Cortex of kidney (tissue), 1 donor: ENCODE data around the gene BMPR1B.

Source experiments
- DNase-seq: peaks from one replicate; lab custom pipeline; 2025; lab: John Stamatoyannopoulos, UW

Gene BMPR1B

DNA sequence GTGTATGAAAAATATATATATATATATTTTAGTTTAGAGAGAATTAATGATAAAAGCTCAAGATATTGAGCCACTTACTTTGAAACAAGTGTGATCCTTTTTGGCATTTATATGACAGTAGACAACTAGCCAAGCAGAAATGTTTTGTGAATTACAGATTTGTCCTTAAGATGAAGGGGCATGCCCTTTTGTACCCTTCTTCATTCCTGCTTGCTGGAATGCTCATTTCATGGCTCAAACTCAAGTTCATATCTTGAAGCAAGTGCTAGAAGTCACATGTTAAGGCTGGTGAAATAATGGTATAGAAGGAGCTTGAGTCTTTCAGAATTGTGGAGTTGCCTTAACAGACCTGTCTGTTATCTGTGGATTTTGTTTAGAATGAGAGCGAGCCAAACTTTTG is 203.0 kb downstream of the BMPR1B start:
- DNase-seq = no peak

DNA sequence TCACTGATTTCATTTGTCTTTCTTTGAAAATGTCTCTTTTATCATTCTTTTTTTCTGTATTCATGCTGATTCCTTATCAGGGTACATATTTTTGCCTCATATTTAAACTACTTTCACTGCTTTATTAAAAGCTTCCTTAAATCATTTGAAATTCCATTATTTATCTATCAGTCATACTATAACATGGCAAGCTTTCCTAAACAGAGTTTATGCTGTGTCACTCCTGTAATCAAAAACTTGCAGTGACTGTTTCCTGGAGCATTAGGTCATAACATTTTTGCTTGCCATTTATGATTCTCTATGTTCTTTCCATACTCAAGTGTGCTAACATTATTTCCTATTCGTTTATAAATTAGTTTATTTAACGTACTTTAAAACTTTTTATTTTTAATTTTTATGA is 203.7 kb downstream of the BMPR1B start:
- no peak for DNase-seq

DNA sequence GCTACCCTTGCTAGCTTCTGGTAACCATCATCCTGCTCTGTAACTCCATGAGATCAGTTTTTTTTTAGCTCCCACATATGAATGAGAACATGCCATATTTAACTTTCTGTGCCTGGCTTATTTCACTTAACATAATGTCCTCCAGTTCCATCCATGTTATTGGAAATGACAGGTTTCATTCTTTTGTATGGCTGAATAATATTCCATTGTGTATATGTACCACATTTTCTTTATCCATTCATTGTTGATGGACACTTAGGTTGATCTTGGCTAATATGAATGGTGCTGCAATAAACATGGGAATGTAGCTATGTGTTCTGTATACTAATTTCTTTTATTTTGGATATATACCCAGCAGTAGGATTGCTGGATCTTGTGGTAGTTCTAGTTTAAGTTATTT is 204.7 kb downstream of the BMPR1B start:
- no peak for DNase-seq

DNA sequence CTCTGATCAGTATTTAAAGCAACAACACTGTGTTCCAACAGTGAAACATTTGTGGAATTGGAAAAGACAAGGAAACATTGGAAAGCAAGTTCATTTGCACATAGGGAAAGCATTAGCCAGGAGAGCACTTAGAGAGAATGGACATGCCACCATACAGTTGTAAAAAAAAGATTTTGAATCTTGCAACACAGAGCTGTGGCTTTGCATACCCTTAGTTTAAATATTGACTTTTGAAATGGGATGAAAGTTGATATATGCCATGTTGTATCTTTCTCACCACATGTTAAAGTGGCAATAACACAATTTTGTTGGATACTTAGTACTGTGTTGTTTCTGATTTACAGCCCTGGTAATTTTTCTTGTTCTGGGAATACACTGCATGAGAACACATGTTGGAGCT is 208.1 kb downstream of the BMPR1B start:
- DNase-seq = no peak

DNA sequence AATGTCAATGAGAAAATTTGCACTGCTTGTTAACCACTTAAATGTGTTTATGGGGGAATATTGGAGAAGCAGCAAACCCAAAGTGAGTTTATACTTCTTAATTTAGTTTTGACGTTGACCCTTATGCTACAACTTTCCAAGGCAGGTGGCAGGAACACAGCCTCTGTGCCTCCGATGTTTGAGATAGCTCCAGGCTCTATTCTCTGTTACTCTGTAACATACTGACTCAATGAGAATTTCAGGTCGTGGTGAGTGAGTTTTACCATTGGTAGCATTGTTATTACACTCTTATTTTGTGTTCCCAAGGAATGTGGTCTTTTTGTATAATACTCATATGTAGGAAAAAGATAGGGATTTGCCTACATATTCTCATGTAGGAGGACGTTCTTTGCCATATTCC is 210.7 kb downstream of the BMPR1B start:
- no peak for DNase-seq

DNA sequence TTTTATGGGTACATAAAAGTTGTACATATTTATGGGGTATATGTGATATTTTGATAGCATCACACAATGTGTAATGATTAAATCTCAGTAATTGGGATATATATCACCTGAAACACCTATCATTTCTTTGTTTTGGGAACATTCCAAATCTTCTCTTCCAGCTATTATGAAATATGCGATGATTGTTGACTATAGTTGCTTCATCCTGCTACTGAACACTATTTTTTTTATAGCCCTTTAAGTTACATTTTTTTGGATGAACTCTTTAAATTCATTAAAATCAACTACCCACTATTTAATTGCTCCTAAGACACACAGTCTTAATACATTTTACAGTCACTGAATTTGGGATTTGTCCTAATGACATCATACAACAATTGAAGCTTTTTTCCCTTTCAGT is 212.9 kb downstream of the BMPR1B start:
- no peak for DNase-seq

DNA sequence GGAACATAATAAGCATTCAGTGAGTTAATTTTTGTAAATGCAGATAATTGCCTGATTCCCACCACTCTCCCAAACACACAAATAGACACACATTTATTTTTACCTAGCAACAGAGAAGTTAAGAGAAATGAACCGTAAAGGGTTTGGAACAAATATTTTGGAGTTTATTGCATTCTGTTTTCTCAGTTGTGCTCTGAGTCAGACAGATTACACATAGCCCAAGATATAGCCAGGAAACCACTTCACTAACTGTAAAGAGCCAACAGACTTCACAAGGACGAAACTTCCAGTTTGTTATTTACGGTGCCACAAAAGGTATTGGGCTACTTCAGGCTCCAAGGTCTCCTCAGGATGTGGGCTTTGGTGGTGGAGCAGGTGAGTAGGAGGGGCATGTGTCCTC is 217.0 kb downstream of the BMPR1B start:
- no peak for DNase-seq

DNA sequence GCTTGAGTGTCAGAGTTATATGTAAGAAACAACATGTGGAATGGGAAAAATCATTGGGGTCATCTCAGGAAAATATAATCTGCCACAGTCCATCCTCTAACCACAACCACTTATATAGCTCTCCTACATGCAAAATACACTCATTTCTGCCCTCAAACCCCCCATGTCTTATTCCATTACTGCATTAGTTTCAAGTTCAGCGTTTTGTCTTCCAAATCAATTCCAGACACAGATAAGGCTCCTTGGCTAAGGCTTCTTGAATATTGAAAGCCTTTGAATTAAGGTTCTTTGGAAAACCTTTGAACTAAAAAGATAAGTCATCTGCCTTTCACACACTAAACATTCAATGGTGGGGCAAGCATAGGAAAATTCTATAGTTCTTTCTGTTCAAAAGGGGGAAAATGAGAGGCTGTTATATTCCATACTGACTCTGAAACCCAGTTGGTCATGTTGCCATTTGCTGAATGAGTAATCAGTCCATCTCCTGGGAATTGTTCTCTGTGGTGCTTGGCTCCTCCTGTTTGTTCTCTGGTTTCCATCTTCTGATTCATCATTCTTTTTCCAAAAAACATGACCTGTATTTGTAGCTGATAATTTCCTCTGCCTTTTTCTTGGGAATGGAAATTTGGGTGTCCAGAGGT is 218.7 kb downstream of the BMPR1B start:
- no peak for DNase-seq

DNA sequence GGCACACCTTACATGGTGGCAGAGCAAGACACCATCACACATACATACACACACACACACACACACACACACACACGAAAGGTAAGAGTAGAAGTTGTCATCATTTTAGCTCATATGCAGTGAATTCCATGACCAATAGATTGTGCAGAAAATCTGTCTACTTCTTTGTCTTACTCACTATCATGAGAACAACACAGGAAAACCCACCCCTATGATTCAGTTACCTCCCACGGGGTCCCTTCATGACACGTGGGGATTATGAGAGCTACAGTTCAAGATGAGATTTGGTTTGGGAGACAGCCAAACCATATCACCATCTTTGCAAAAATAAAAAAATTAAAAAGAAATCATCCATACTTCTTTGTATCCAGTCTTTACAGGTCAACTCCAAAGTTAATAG is 221.1 kb downstream of the BMPR1B start:
- DNase-seq = no peak

DNA sequence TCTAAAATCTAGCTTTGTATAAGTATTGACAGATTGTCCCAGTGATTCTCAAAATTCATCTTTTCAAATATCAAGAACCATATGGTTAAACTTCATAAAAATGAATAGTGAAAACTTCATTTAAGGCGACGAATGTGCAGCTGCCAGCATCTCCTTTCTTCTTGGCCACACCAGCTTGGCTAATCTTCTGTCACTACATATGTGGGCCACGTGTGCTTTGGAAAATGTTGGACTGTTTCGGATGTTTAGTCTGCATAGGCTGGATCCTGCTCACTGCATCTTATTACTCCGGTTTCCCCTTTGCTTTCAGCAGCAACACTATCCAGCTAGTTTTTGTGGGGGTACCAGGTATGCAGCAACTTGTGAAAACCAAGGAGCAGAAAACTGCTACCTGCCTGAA is 221.9 kb downstream of the BMPR1B start:
- no peak for DNase-seq

DNA sequence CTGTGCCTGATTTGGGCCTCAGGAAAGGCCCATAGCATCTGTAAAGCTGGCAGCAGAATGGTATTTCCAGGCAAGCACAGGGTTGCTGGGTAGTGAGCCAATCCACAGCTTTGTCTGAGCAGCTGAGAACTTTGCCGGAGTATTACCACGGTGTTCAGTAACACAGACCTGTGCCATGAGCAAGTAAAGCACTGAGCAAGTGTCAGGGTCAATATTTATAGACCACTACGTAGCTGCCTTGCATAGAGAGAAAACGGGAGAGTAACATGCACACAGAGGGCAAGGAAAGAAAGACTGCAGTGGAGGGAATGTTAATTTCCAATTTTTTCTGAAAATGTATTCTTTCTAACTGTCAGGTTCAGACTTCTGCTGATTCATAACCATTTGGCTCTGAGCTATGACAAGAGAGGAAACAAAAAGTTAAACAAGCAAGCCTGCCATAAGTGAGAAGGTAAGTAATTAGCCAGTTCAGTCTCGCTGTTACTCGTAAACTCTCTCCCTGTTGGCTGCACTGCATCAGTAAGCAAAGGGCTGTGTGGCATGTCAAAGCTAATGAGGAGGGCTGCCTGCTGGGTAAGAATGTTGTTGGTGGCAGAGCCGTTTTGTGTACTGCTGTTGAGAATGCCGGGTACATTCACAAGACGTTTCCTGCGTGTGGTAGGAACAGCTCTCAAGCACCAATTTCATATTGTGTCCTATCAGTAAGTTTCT is 238.1 kb downstream of the BMPR1B start:
- DNase-seq = no peak

DNA sequence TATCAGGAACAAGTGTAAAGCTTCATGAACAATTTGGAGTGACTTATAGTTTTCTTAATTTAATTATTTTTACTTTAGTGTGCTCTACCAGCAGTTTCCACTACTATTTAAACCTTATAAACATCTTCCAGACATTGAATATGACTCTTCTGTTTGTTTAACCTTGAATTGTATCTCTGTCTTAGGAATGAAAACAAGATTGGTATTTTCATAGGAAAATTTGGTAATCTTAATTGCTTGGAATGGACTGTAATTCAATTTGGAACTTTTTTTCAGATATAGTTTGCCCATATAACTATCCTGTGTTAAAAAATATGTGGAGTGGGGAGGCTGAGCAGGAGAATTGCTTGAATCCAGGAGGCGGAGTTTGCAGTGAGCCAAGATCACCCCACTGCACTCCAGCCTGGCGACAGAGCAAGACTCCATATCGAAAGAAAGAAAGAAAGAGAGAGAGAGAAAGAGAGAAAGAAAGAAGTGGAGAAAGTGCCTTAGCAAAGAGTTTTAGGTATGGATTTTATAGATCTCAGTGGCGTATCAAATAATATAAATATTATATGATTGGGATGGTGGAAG is 242.4 kb downstream of the BMPR1B start:
- DNase-seq = no peak

DNA sequence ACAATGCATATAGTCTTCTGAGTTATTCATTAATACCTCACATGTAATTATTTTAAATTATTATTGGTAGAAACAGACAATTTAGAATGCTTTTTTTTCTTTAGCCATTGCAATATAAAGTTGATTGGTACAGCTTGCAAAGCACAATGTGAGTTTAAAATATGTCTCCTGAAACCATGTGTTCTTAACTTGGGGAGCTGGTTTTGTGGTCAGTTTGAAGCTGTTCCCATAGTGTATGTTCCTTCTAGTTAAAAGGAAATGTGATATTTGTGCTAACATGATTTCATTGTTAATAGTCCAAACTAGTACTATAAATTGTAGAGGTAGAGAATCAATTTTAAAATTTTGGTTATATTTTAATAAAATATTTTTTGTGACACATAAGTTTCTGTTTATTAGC is 247.2 kb downstream of the BMPR1B start:
- DNase-seq = no peak

DNA sequence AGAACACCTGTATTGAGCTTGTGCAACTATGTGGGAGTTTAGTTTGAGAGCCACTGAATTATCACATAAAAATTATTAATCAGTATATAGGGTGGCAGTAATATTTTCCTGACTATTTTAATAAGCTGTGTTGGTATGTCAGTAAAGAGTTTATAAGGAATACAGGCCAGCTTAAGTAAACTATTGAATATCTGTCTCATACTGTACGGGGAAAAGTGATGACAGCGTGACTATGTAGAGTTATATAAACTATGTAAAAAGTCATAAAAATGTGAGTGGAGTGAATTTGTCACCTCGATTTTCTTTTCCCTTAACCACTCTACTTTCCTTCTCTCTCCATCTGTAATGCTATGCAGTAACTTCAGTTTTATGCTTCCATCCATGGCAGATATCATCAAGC is 250.2 kb downstream of the BMPR1B start:
- no peak for DNase-seq

DNA sequence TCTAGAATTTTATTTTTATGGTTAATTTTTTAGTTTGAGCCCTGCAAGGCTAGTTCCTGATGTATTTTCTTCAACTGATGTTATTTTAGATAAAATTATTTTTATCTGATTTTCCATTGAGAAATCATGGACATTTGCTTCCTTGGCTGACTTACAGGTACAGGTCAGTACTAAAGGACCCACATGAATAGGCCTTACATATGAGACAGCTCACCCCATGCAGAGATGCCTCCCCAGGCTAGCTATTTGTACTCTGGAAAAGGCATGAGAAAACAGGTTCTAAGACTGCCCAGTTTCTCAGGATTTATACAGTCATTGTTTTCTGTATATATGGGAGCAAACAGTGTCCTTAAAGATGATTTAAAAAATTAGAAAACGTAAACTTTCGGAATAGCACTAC is 255.5 kb downstream of the BMPR1B start:
- DNase-seq = no peak

DNA sequence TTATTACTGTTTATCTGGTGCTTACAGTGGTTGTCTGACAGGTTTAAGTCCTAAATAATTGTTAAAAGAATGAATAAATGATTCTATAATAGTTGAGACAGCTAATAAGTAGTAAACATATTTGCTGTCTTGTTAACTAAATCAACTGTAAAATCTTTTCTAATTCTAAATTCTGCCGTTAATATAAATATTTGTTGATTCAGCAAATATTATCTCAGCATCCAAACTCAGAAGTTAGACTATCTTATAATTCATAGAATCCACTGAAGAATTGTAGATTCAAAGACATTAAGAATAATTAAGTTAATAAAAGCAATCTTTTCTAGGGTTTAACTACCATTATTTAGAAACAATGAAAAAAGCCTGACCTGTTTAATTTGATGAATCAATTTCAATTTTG is 256.3 kb downstream of the BMPR1B start:
- no peak for DNase-seq

DNA sequence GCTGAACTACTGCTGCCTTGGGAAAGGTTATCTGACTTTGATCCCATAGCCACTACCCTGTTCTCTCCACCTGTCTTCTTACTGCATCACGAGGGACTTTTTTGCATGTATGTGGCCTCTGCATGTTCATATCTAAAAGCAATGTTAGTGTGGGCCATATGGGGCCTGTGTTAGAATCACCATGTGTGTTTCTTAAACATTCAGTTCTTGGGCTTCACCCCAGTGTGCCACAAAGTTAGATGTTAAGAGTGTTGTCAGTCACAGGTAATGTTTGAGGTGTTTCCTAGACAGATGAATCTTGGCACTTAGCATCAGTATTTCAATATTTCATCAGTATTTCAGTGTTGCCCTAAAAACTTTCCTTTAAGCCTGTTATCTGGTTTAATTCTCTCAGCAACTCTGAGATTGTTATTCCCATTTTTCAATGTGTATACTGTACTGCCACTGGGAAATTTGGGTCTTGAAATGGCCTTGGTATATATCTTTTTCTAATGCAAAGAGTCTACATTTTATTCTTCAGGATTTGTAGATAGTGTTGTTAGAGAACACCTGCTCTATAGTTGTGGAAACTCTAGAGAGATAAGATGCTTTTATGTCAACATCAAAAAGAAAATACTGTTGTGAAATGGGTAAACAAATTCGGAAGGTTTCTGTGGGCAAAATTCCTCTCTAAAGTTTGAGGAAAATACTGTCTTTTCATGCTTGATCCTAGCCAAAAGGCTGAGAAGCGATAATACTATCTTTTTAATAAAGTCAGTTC is 259.7 kb downstream of the BMPR1B start:
- DNase-seq = no peak

DNA sequence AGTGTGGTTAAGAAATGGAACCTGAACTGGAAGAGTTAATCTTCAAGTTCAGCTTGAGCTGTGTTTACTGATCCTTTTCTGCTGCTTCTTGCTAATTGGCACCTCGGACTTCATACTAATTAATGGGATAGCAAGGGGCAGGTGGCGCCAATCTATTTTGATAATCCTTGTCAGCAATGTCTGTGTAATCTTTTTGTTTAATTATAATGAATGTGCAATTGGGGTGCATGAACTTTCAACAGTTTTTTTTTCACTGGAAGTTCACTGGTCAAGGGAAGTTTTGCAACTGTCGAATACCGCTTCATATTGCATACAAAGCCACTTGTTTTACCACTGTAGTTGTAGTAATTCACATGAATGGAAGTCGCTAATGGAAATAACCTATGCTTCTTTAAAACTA is 261.0 kb downstream of the BMPR1B start:
- DNase-seq = no peak

DNA sequence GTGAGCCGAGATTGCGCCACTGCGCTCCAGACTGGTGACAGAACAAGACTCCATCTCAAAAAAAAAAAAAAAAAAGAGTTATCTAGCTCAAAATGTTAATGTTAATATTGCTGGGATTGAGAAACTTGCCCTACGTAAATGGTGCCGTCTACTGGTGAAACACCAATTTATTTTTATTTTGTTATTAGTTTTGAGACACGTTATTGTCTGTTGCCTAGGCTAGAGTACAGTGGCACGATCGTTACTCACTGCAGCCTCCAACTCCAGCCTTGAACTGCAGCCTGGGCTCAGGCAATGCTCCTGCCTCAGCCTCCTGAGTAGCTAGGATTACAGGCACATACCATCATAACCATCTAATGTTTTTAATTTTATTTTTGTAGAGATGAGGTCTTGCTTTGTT is 262.8 kb downstream of the BMPR1B start:
- no peak for DNase-seq

DNA sequence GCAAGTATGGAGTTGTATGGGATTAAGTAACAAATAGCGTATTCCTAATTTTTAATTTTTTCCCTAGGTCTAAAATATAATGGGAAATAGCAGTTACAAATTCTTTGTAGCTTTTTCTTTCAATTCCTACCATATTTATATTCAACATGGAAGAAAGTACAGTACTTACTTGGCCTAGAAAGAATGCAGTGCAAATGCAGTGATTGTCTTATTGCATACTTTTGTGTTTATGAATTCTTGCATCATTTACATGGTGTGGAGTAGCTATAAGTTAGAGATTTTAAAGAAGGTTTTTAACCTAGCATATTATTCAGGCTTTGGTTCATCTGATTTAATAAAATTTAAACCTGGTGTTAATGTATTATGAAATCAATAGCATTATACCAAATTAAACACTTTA is 263.3 kb downstream of the BMPR1B start:
- DNase-seq = no peak

DNA sequence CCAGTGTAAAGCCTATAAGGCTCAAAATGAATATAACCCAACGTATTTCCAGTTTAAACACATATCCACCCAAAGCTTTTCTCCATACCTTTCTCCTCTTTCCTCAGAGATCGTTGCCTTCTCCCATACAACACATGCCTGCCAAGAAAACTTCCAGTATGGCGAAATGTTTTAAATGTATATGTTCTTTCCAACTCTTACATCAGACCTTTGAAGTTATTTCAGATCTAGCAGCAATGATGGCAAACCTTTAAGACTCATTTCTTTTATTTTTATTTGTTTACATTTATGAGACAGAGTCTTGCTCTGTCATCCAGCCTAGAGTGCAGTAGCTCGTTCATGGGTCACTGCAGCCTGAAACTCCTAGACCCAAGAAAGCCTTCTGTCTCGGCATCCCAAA is 265.4 kb downstream of the BMPR1B start:
- no peak for DNase-seq

DNA sequence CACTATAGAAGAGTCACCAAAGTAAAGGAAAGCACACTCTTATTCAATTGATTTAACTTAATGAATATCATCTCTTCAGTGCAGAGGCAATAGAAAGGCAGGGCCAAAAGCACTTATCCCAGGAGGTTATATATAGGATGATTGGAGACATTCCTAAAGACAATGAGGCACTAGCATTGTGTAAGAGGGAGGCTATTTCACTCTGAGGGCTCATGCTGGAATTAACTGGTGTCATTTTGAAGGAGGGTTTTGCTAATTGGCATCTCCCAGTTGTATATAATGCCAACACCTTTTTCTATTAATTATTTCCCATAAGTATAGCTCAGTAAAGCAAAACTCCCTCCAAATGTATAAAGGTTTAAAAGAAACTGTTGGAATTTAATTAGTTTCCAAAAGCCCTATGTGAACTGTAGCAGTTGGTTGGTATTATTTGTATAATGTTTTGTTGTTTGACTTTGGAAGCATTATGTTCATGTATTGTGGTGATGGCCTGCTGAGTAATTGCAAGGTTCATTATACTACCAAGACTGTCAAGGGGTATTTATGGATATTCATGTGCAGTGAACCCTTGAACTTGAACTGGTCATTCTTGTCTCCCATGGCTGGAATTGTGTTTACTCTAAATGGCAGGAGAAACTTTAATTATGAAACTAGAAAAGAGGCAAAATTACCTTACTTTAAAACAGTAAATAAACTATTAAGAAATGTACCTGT is 270.3 kb downstream of the BMPR1B start:
- no peak for DNase-seq
